Measurements from ENCODE around the gene CLASP1. TPM values are rescaled to one million over a fixed set of nuclear protein-coding genes. Genes with fewer than 3 reads are reported as not detected.
"Not testable (repeated sequence)": the region's sequence is repeated elsewhere in the genome, so short reads cannot be mapped to it uniquely, and the experiment has no call there.

The CLASP1 gene
- total RNA-seq, 1 experiment from 2014 or later, result 81.9 TPM

DNA sequence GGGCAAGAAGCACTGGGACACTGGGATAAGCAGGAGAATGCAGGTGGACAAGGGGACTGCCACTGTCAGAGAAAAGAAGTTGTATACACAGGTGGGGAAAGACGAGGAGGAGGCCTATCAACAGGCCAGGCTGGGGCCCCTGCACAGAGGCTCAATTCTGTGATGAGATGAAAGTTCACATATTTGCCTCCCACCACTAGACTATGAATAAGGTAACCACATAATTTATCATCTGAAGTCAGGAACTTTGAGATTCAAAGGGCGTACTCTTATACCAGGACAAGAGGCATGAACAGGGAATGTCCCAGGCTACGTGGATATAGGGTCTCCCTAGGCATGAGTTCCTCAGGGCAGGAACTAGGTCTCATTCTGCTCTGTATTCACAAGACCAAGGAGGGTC is 84.4 kb downstream of the CLASP1 start:
- H3K4me1 Mint-ChIP-seq (ENCODE audit: insufficient read depth, unreplicated experiment), result peaks cover 20% of the 10 kb centered on the region
- H3K4me3 Mint-ChIP-seq (ENCODE audit: unreplicated experiment), result no peak overlapping the region
- no peak overlapping the region for H3K27ac Mint-ChIP-seq (ENCODE audit: low read depth, unreplicated experiment)
- TF ChIP-seq, protein P1, sequence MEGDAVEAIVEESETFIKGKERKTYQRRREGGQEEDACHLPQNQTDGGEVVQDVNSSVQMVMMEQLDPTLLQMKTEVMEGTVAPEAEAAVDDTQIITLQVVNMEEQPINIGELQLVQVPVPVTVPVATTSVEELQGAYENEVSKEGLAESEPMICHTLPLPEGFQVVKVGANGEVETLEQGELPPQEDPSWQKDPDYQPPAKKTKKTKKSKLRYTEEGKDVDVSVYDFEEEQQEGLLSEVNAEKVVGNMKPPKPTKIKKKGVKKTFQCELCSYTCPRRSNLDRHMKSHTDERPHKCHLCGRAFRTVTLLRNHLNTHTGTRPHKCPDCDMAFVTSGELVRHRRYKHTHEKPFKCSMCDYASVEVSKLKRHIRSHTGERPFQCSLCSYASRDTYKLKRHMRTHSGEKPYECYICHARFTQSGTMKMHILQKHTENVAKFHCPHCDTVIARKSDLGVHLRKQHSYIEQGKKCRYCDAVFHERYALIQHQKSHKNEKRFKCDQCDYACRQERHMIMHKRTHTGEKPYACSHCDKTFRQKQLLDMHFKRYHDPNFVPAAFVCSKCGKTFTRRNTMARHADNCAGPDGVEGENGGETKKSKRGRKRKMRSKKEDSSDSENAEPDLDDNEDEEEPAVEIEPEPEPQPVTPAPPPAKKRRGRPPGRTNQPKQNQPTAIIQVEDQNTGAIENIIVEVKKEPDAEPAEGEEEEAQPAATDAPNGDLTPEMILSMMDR (IDR thresholded peaks at IDR 0.05; ENCODE audit: unreplicated experiment), result no peak
- BruUV-seq (replicated peaks), result no TSS peak
- CTCF ChIA-PET, result no interaction called here
- no peaks in the 10 kb centered on the region for H3K36me3 Mint-ChIP-seq (ENCODE audit: insufficient read depth, unreplicated experiment)
- no peaks in the 10 kb centered on the region for H3K9me3 Mint-ChIP-seq (ENCODE audit: unreplicated experiment)
- DNase-seq (ENCODE audit: unreplicated experiment), result no peak
- no peaks in the 10 kb centered on the region for H3K27me3 Mint-ChIP-seq (ENCODE audit: insufficient read depth, unreplicated experiment)
- POLR2A ChIA-PET, result interaction anchor here (2.4 kb wide), 1 partner anchor 85 kb away, joined by 6 read pairs; no protein-coding TSS in a partner anchor
- intact Hi-C loops (cut with micrococcal nuclease), result no loop called here

DNA sequence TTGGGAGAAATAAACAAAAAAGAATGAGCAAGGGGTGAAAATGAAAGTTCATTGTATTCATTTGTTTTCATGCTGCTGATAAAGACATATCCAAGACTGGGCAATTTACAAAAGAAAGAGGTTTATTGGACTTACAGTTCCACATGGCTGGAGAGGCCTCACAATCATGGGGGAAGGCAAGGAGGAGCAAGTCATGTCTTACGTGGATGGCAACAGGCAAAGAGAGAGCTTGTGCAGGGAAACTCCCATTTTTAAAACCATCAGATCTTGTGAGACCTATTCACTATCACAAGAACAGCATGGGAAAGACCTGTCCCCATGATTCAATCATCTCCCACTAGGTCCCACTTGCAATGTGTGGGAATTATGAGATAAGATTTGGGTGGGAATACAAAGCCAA is 85.5 kb downstream of the CLASP1 start:
- DNase-seq (ENCODE audit: unreplicated experiment); H3K9me3 Mint-ChIP-seq (ENCODE audit: unreplicated experiment); BruUV-seq (replicated peaks); H3K27ac Mint-ChIP-seq (ENCODE audit: low read depth, unreplicated experiment); H3K36me3 Mint-ChIP-seq (ENCODE audit: insufficient read depth, unreplicated experiment); H3K4me3 Mint-ChIP-seq (ENCODE audit: unreplicated experiment); H3K27me3 Mint-ChIP-seq (ENCODE audit: insufficient read depth, unreplicated experiment); intact Hi-C loops (cut with micrococcal nuclease): not testable (repeated sequence)
- CTCF ChIA-PET, result interaction anchor here (0.7 to 1.0 kb wide), 2 partner anchors 11 to 51 kb away, joined by 3 read pairs; no protein-coding TSS in a partner anchor
- peaks cover 20% of the 10 kb centered on the region for H3K4me1 Mint-ChIP-seq (ENCODE audit: insufficient read depth, unreplicated experiment)
- POLR2A ChIA-PET, result interaction anchor here (0.7 to 1.1 kb wide), 2 partner anchors 33 to 230 kb away, joined by 3 read pairs; partner anchors contain the start of gene RNU4ATAC

GRCh38 chr2:121562269-121563176 is 86.7 kb downstream of the CLASP1 start:
- H3K9me3 Mint-ChIP-seq (ENCODE audit: unreplicated experiment), result no peaks in the 10 kb centered on the region
- no peaks in the 10 kb centered on the region for H3K27me3 Mint-ChIP-seq (ENCODE audit: insufficient read depth, unreplicated experiment)
- ChIA-PET POLR2A (interaction anchor here (0.6 to 1.1 kb wide), 4 partner anchors 17 to 90 kb away, joined by 3 to 4 read pairs (median 4); partner anchors contain the start of genes CLASP1 and RNU4ATAC), CTCF (interaction anchor here (0.5 to 1.1 kb wide), 4 partner anchors 69 to 265 kb away, joined by 3 to 4 read pairs (median 3); no protein-coding TSS in a partner anchor)
- intact Hi-C loops (cut with micrococcal nuclease), result no loop called here
- no peak for DNase-seq (ENCODE audit: unreplicated experiment)
- BruUV-seq (replicated peaks), result no TSS peak
- TF ChIP-seq, protein P1 (IDR thresholded peaks at IDR 0.05; ENCODE audit: unreplicated experiment), result no peak
- H3K27ac Mint-ChIP-seq (ENCODE audit: low read depth, unreplicated experiment), result no peak overlapping the region
- H3K36me3 Mint-ChIP-seq (ENCODE audit: insufficient read depth, unreplicated experiment), result no peaks in the 10 kb centered on the region
- peaks cover 20% of the 10 kb centered on the region for H3K4me1 Mint-ChIP-seq (ENCODE audit: insufficient read depth, unreplicated experiment)
- H3K4me3 Mint-ChIP-seq (ENCODE audit: unreplicated experiment), result no peak overlapping the region

DNA sequence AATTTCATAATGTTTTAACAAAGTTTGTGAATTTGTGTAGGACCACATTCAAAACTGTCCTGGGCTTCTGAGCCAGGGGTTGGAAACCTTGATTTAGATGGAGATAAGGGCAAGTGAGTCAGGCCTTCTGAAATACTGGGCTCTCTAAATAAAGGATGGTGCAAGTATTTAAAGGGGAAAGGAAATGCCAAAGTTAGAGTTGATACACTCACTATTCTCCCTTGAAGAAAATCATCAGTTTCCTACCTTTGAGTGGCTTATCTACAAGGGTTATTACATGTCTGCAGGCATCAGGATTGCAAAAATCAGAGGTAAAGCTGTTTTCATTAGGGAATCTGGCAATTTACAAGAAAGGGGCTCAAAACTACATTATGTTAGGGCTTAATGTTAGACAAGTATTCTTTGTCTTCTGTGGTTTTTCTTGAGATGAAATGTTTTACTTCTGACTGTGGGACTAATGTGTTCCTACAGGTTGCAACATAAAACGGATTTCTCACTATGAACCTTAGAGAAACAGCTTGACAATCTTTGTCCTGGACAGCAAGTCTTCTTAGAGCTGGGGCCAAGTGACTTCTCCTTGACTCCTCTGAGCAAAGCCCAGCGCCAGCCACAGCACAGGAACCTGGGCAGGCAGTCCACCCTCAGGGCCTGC is 87.5 kb downstream of the CLASP1 start:
- H3K27me3 Mint-ChIP-seq (ENCODE audit: insufficient read depth, unreplicated experiment), result no peaks in the 10 kb centered on the region
- no peaks in the 10 kb centered on the region for H3K36me3 Mint-ChIP-seq (ENCODE audit: insufficient read depth, unreplicated experiment)
- TF ChIP-seq, protein P1 (IDR thresholded peaks at IDR 0.05; ENCODE audit: unreplicated experiment), result no peak
- H3K4me1 Mint-ChIP-seq (ENCODE audit: insufficient read depth, unreplicated experiment), result peaks cover 25% of the 10 kb centered on the region
- POLR2A ChIA-PET, result interaction anchor here (0.6 to 0.9 kb wide), 3 partner anchors 16 to 91 kb away, joined by 3 to 4 read pairs (median 4); partner anchors contain the start of gene CLASP1
- no peak overlapping the region for H3K4me3 Mint-ChIP-seq (ENCODE audit: unreplicated experiment)
- intact Hi-C loops (cut with micrococcal nuclease), result no loop called here
- CTCF ChIA-PET, result interaction anchor here (0.5 to 1.1 kb wide), 3 partner anchors 155 to 264 kb away, joined by 3 read pairs; no protein-coding TSS in a partner anchor
- H3K9me3 Mint-ChIP-seq (ENCODE audit: unreplicated experiment), result no peaks in the 10 kb centered on the region
- DNase-seq (ENCODE audit: unreplicated experiment), result peak; percentile 11
- no peak overlapping the region for H3K27ac Mint-ChIP-seq (ENCODE audit: low read depth, unreplicated experiment)
- BruUV-seq (replicated peaks), result no TSS peak

All from MCF 10A (cell line).